ENCODE measurements around the gene TMX1.

Gene TMX1

DNA sequence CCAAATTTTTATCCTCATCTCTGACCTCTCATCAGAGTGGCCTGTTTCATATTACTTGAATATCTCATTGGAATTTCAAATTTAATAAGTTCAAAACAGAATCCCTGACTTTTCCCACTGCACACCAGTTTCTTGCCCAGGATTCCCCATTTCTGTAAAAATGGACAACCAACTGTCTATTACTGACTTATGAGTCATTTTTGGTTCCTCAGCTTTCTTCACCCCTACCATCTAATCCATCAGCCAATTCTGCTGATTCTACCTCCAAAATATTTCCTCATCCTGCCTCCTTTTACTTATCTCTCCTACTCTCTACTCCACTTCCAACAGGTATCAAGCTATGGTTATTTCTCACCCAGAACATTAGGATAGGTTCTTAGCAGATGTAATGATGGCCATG lies 44.2 kb downstream of the TMX1 start:
- no peak for DNase-seq (ENCODE audit: low read depth in 1 of 2, low spot score in 1 of 2)
- in situ Hi-C loops (cut with HindIII; ENCODE audit: low pct_unique_long_range_greater_than_20kb, low sequenced_read_pairs): no loop called here
- no peak for TF ChIP-seq JUND (IDR thresholded peaks at IDR 0.05; ENCODE audit: low read depth)

DNA sequence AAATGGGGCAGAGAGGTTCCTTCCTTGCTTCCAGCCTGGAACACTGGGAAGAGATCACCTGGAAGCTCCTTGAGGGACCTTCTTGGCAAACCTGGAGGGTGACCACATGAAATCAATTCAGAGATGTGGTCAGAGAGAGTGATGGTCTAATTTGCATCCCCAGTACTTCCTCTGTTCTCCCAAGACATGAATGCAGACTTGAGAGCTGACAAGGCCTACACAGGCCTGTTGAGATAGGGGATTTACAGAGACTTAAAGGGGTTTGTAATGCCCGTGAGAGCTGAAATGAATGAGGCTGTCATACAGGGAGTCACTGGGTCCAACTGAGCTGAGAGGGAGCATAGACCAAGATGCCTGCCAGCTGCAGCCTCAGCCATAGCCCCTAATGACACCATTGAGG lies 45.1 kb downstream of the TMX1 start:
- in situ Hi-C loops (cut with HindIII; ENCODE audit: low pct_unique_long_range_greater_than_20kb, low sequenced_read_pairs): no loop called here
- no peak for DNase-seq (ENCODE audit: low read depth in 1 of 2, low spot score in 1 of 2)
- no peak for TF ChIP-seq JUND (IDR thresholded peaks at IDR 0.05; ENCODE audit: low read depth)

DNA sequence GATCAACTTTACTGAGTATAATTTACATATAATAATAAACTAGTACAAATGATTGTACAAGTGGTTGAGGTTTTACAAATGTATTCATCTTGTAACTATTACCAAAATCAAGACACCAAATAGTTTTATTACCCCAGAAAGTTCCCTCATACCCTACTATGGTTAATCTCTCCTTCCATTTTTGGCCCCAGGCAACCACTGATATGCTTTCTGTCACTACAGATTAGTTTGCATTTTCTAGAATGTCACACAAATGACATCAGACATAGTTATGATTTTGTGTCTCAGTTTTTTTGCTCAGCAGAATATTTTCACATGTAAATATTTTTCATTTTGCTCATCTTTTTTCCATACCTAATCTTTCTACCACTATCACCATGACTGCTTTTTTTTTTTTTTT lies 49.1 kb downstream of the TMX1 start:
- DNase-seq (ENCODE audit: low read depth in 1 of 2, low spot score in 1 of 2): no peak
- in situ Hi-C loops (cut with HindIII; ENCODE audit: low pct_unique_long_range_greater_than_20kb, low sequenced_read_pairs): no loop called here
- no peak for TF ChIP-seq JUND (IDR thresholded peaks at IDR 0.05; ENCODE audit: low read depth)

DNA sequence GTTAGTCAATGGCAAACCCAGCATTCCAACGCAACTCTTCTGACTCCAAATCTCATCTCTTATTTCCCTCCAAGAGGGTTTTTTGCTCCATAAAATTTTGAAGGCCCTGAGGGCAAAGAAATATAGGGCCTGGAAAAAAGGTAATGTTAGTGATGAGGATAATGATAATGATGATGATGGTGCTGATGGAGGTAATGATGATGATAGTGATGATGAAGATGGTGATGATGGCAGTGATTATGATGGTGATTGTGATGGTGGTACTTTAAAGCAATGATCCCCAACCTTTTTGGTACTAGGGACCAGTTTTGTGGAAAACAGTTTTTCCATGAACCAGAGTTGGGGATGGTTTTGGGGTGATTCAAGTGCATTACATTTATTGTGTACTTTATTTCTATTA lies 50.1 kb downstream of the TMX1 start:
- TF ChIP-seq JUND (IDR thresholded peaks at IDR 0.05; ENCODE audit: low read depth): no peak
- in situ Hi-C loops (cut with HindIII; ENCODE audit: low pct_unique_long_range_greater_than_20kb, low sequenced_read_pairs): no loop called here
- no peak for DNase-seq (ENCODE audit: low read depth in 1 of 2, low spot score in 1 of 2)

DNA sequence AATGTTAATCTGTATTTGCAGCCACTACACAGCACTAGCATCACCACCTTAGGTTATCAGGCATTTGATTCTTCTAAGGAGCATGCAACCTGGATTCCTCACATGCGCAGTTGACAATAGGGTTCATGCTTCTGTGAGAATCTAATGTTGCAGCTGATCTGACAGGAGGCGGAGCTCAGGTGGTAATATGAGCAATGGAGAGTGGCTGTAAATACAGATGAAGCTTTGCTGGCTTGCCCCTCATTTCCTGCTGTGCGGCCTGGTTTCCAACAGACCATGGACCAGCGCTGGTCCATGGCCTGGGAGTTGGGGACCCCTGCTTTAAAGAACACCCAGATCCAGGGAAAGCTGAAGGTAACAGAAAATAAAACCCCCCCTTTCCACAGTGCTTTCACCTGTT lies 51.0 kb downstream of the TMX1 start:
- TF ChIP-seq JUND (IDR thresholded peaks at IDR 0.05; ENCODE audit: low read depth): no peak
- no peak for DNase-seq (ENCODE audit: low read depth in 1 of 2, low spot score in 1 of 2)
- in situ Hi-C loops (cut with HindIII; ENCODE audit: low pct_unique_long_range_greater_than_20kb, low sequenced_read_pairs): no loop called here

DNA sequence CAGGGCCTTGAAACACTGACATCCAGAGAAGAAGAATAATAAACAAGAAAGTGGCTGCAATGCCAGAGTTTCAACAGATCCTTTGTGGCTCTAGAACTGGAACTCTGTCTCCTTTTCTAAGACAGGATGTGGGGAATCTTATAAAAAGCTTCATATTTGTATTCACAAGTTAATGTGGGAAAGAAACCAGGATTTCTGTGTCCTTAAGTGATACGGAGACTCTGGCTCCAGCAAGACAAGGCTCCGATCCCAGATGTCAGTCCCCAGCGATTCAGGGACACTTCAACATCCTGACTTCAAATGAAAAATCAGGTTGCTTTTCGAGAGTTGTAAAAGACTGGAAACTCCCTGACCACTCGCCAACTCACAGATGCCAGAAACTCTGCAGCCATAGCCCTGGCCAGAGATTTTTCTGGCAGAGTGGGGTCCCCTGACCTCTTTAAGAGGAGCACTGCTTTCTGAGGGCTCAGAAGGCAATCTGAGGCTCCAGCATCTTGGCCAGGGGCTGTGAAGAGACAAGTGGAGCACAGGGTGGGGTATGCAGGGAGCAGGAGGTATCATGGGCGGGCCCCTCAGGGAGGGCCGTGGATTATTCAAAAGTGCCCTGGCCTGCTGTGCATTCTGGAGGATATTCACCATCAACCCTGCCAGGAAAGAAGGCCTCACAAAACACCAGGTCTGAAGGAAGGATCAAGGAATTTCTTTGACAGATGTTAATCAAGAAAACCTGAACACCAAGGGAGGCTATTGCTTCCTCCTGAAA lies 53.3 kb downstream of the TMX1 start:
- no peak for TF ChIP-seq JUND (IDR thresholded peaks at IDR 0.05; ENCODE audit: low read depth)
- DNase-seq (ENCODE audit: low read depth in 1 of 2, low spot score in 1 of 2): no peak
- in situ Hi-C loops (cut with HindIII; ENCODE audit: low pct_unique_long_range_greater_than_20kb, low sequenced_read_pairs): no loop called here

DNA sequence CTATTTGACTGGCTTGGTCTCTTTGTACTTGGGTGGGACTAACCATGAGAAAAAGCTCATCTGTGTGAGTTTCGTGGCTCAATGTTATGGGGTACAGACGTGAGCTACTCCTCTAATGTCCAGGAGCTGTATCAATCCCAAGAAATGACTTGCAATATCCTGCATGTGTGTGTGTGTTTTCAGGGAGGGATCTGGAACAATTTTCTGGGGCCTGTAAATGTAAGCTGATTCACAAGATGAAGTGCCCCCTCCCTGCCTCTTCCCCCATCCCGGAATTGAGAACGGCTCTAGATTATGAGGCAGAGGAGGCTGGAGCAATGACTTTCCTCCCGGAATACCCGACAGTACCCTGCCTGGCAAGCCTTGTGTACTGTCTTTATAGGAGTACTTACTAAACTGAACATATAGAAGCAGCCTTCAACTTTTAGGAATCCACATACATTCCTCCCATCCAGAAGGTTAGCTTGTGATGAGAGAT lies 53.9 kb downstream of the TMX1 start:
- no peak for DNase-seq (ENCODE audit: low read depth in 1 of 2, low spot score in 1 of 2)
- no peak for TF ChIP-seq JUND (IDR thresholded peaks at IDR 0.05; ENCODE audit: low read depth)
- in situ Hi-C loops (cut with HindIII; ENCODE audit: low pct_unique_long_range_greater_than_20kb, low sequenced_read_pairs): no loop called here

DNA sequence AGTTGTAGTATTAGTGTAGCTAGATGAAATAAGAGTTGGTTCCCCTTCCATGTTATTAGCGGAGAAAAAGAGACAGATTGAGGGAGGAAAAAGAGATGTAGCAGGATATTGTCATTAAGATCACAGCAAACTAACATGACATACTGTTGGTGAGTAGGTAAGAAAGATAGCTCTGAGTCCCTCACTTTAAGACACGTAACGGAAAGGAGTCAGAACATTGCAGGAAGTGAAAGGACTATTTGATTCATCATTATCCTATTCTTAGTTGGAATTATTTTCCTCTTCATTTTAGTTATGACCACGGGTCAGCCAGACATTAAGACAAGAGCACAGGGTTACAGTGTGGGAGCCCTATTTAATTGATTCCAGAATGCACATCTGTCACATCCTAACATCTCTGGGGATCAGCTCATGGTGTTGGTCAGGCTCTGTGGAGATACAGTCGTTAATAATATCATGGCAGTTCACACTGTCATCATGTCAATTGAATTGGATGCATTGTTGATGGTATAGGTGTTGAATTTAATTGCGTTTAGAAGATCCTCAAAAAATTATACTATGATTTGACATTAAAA lies 55.0 kb downstream of the TMX1 start:
- no peak for DNase-seq (ENCODE audit: low read depth in 1 of 2, low spot score in 1 of 2)
- in situ Hi-C loops (cut with HindIII; ENCODE audit: low pct_unique_long_range_greater_than_20kb, low sequenced_read_pairs): no loop called here
- TF ChIP-seq JUND (IDR thresholded peaks at IDR 0.05; ENCODE audit: low read depth): no peak

DNA sequence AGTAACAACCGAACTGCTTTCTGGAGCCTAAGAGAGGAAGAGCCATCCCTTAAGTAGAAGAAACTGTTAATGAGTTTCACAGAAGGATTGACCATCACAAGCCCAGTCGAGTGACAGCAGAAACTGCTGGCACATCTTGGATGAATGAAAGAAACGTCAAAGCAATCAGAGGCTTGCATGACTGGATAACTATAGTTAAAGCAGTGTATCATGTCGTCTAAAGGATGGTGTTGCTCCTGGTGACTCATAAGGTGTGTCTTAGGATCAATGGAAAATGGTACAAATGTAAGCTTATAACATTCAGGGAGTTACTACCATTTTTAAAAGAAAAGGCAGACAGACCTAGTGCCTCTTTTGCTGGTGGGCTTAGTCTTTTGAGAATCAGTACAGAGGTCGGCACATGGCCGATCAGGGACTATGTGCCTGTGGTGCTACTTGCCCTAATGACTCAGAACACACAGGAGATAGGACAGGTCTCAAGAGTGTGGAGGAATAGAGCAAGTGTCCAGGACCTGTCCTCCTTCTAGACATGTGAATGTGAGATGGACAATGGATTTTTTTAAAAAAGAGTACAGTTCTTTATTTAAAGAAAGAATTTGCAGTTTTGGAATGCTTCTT lies 55.7 kb downstream of the TMX1 start:
- no peak for DNase-seq (ENCODE audit: low read depth in 1 of 2, low spot score in 1 of 2)
- in situ Hi-C loops (cut with HindIII; ENCODE audit: low pct_unique_long_range_greater_than_20kb, low sequenced_read_pairs): no loop called here
- no peak for TF ChIP-seq JUND (IDR thresholded peaks at IDR 0.05; ENCODE audit: low read depth)

DNA sequence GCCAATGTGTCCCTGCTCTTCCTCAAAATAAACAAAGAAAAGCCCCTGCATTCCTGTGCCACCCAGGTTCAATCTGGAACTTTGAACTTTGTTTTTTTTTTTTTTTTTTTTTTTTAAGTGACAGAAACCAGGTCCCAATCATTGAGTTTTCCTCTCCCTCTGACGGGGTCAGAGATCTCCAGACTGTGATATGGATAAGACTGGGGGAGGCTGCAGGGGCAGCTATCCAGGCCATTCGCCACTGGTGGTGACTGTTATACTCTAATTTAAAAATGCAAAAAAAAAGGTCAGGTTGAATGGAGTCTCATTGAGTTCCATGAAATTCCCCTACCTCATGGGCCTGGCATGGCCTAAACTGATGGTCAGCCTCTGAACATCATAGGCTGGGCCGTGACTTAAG lies 57.0 kb downstream of the TMX1 start:
- no peak for TF ChIP-seq JUND (IDR thresholded peaks at IDR 0.05; ENCODE audit: low read depth)
- no peak for DNase-seq (ENCODE audit: low read depth in 1 of 2, low spot score in 1 of 2)
- in situ Hi-C loops (cut with HindIII; ENCODE audit: low pct_unique_long_range_greater_than_20kb, low sequenced_read_pairs): no loop called here

DNA sequence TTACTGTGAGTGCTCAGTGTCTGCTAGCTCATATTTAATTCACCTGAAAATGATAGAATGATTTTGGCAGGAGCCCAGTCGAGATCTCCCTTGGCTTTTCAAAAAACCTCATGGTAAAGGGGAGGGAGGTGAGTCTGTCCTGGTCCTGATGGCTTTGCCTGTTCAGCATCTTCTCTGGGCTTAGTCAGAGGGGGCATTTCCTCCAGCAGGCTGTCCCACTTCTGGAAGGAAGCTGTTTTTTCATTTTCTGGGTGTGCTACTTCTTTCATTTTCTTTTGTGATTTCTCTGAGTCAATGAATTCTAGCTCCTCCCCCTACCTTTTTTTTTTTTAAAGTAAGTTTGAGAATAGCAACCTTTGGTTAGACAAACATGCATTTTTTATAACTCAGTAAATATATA lies 58.8 kb downstream of the TMX1 start:
- DNase-seq (ENCODE audit: low read depth in 1 of 2, low spot score in 1 of 2): no peak

DNA sequence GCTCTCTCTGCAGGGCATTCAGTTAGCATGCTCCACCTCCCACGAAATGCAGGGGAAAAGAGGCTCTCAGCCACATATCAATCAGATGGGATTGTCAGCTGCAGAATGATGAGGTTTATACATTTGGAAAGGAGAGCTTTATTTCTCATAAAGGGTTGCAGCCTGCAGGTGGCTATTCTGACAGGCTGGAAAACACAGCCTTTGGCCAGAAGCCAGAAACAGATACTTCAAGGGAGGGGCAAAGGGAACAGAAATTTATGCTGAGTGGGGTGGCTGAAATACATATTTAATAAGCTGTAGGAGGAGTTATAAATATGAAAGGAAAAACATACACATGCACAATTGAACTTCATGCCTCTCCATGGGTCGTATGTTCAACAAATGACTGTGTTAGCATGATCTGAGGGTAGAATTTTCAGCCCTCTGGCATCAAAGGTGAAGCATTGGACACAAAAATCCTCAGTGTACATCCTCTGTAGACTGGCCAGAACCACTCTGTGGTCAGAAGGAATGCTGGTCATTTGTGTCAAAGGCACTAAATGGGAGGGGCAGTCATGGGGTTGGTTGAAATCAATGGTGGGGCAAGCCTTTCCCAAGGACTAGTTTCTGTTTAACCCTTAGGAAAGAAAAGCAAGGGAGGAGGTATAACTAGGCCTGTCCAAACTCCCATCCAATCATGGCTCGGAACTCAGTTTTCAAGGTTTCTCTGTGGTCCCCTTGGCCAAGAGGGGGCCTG lies 62.4 kb downstream of the TMX1 start:
- in situ Hi-C loops (cut with HindIII; ENCODE audit: low pct_unique_long_range_greater_than_20kb, low sequenced_read_pairs): no loop called here
- DNase-seq (ENCODE audit: low read depth in 1 of 2, low spot score in 1 of 2): peak in 1 of 2 experiments; percentile 25
- TF ChIP-seq JUND (IDR thresholded peaks at IDR 0.05; ENCODE audit: low read depth): no peak

More for the DNA sequence above, 58.8 kb downstream of the TMX1 start:
- in situ Hi-C loops (cut with HindIII; ENCODE audit: low pct_unique_long_range_greater_than_20kb, low sequenced_read_pairs): no loop called here
- TF ChIP-seq JUND (IDR thresholded peaks at IDR 0.05; ENCODE audit: low read depth): no peak

DNA sequence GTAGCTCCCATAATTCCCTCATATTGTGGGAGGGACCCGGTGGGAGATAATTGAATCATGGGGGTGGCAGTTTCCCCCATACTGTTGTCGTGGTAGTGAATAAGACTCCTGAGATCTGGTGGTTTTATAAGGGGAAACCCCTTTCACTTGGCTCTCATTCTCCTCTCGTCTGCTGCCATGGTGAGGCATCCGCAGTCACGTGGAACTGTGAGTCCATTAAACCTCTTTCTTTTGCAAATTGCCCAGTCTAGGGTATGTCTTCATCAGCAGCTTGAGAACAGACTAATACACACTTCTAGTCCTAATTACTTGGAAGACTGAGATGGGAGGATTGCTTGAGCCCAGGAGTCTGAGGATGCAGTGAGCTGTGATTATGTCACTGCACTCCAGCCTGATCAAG lies 64.4 kb downstream of the TMX1 start:
- DNase-seq (ENCODE audit: low read depth in 1 of 2, low spot score in 1 of 2): no peak
- in situ Hi-C loops (cut with HindIII; ENCODE audit: low pct_unique_long_range_greater_than_20kb, low sequenced_read_pairs): no loop called here
- TF ChIP-seq JUND (IDR thresholded peaks at IDR 0.05; ENCODE audit: low read depth): no peak
